ENCODE results near the gene PRKCE. TPM values are rescaled to one million over a fixed set of nuclear protein-coding genes. Genes with fewer than 3 reads are reported as not detected.

Gene PRKCE
- total RNA-seq, 1 donor, result 12.5 TPM

- TF ChIP-seq CTCF (IDR thresholded peaks at IDR 0.05; ENCODE audit: insufficient read depth, low read length), result no peak
- no peak overlapping the region for H3K4me3 ChIP-seq (ENCODE audit: low read depth, low read length)
- DNase-seq (ENCODE audit: low read depth), result no peak
These were observed 471.0 kb downstream of the PRKCE start for GRCh38 chr2:46122318-46122976.

- peak; percentile 19 for DNase-seq (ENCODE audit: low read depth)
- H3K4me3 ChIP-seq (ENCODE audit: low read depth, low read length), result no peak overlapping the region
- TF ChIP-seq CTCF (IDR thresholded peaks at IDR 0.05; ENCODE audit: insufficient read depth, low read length), result no peak
These were observed 471.5 kb downstream of the PRKCE start for GRCh38 chr2:46123013-46123412.

GRCh38 chr2:46125798-46126197, 474.3 kb downstream of the PRKCE start:
- no peak for DNase-seq (ENCODE audit: low read depth)
- no peak for TF ChIP-seq CTCF (IDR thresholded peaks at IDR 0.05; ENCODE audit: insufficient read depth, low read length)

GRCh38 chr2:46126571-46126970, 475.1 kb downstream of the PRKCE start:
- no peak for TF ChIP-seq CTCF (IDR thresholded peaks at IDR 0.05; ENCODE audit: insufficient read depth, low read length)
- DNase-seq (ENCODE audit: low read depth), result no peak
- H3K4me3 ChIP-seq (ENCODE audit: low read depth, low read length), result no peak overlapping the region

More at GRCh38 chr2:46125798-46126197, 474.3 kb downstream of the PRKCE start:
- no peak overlapping the region for H3K4me3 ChIP-seq (ENCODE audit: low read depth, low read length)

- no peak for DNase-seq (ENCODE audit: low read depth)
- no peak for TF ChIP-seq CTCF (IDR thresholded peaks at IDR 0.05; ENCODE audit: insufficient read depth, low read length)
- H3K4me3 ChIP-seq (ENCODE audit: low read depth, low read length), result no peak overlapping the region
These were observed 475.7 kb downstream of the PRKCE start for GRCh38 chr2:46127176-46127575.

- DNase-seq (ENCODE audit: low read depth), result no peak
- no peak for TF ChIP-seq CTCF (IDR thresholded peaks at IDR 0.05; ENCODE audit: insufficient read depth, low read length)
These were observed 479.0 kb downstream of the PRKCE start for GRCh38 chr2:46130511-46130910.

GRCh38 chr2:46132996-46133395, 481.5 kb downstream of the PRKCE start:
- DNase-seq (ENCODE audit: low read depth), result no peak
- H3K4me3 ChIP-seq (ENCODE audit: low read depth, low read length), result no peak overlapping the region

More at GRCh38 chr2:46130511-46130910, 479.0 kb downstream of the PRKCE start:
- no peak overlapping the region for H3K4me3 ChIP-seq (ENCODE audit: low read depth, low read length)

More at GRCh38 chr2:46132996-46133395, 481.5 kb downstream of the PRKCE start:
- TF ChIP-seq CTCF (IDR thresholded peaks at IDR 0.05; ENCODE audit: insufficient read depth, low read length), result no peak

Measured in fibroblast of the aortic adventitia (primary cell).